Measurements from ENCODE around the gene AGPS.

AGPS gene

DNA sequence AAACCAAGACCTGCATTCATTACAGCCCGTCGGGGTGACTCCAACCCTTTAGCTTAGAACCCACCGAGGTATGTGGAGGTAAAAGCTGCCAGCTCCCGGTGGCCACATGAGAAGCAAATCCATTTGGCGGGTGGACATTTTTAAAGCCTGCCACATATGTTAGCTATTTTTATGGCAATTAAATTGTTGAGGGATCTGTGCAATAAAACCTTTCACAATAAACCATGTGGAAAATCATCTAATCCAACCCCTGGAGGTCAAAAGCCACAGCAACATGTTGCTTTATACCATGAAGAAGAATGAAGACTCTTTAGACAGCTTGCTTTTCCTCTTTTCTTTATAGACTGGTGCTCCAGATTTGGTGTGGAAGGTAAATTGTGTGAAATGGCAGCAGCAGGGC, 176.3 kb downstream of the AGPS start:
- TF ChIP-seq, protein P1, sequence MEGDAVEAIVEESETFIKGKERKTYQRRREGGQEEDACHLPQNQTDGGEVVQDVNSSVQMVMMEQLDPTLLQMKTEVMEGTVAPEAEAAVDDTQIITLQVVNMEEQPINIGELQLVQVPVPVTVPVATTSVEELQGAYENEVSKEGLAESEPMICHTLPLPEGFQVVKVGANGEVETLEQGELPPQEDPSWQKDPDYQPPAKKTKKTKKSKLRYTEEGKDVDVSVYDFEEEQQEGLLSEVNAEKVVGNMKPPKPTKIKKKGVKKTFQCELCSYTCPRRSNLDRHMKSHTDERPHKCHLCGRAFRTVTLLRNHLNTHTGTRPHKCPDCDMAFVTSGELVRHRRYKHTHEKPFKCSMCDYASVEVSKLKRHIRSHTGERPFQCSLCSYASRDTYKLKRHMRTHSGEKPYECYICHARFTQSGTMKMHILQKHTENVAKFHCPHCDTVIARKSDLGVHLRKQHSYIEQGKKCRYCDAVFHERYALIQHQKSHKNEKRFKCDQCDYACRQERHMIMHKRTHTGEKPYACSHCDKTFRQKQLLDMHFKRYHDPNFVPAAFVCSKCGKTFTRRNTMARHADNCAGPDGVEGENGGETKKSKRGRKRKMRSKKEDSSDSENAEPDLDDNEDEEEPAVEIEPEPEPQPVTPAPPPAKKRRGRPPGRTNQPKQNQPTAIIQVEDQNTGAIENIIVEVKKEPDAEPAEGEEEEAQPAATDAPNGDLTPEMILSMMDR (IDR thresholded peaks at IDR 0.05; ENCODE audit: control extremely low read depth, extremely low read depth, low read depth, missing control alignments) = no peak
- ChIA-PET CTCF (interaction anchor here (0.9 to 1.3 kb wide), 3 partner anchors 12 to 84 kb away, joined by 3 to 8 read pairs (median 4); no protein-coding TSS in a partner anchor), POLR2A (no interaction called here)
- no peak for DNase-seq (ENCODE audit: extremely low spot score)

DNA sequence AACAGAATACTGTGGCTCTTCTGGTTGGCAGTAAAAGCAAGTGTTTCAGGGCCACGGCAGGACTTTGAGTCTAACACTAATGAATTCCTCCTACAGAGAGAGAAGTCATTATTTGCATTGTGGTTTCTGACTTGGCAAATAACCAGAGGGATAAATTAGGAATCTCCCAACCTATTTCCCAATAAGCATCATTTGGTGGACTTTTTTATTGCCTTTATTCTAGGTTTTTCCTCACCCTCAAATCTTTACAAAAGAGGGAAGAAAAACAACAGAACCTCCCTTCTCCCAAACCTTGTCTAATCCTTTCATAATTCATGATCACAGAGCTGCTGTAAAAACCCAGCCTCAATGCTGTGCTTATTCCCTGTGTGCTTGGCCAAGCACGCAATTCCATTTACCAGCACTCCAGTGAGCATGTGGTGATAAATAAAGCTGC, 179.7 kb downstream of the AGPS start:
- CTCF ChIA-PET = no interaction called here
- POLR2A ChIA-PET = no interaction called here
- DNase-seq (ENCODE audit: extremely low spot score) = no peak
- TF ChIP-seq, protein P1 (IDR thresholded peaks at IDR 0.05; ENCODE audit: control extremely low read depth, extremely low read depth, low read depth, missing control alignments) = no peak

DNA sequence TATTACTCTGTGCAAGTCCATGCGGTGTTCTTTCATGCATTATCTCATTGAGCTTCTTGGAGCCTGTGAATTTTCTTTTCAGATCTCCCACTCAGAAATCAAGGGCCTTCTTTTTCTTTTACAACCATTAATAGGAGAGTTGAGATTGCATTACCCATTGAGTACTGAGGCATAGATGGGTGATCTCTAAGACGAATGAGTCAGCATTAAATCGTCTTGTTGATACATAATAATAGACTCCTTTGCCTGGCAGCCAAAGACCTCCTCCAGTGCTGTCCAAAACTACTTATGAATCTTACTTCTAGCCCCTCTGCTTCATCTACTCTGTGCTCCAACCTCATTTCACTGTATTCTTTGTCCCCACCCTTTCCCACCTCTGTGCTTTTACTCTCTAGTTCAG, 180.5 kb downstream of the AGPS start:
- no peak for DNase-seq (ENCODE audit: extremely low spot score)
- ChIA-PET CTCF (interaction anchor here (1.5 to 2.3 kb wide), 2 partner anchors 11 to 15 kb away, joined by 5 to 8 read pairs; no protein-coding TSS in a partner anchor), POLR2A (no interaction called here)
- TF ChIP-seq, protein P1 (IDR thresholded peaks at IDR 0.05; ENCODE audit: control extremely low read depth, extremely low read depth, low read depth, missing control alignments) = no peak

DNA sequence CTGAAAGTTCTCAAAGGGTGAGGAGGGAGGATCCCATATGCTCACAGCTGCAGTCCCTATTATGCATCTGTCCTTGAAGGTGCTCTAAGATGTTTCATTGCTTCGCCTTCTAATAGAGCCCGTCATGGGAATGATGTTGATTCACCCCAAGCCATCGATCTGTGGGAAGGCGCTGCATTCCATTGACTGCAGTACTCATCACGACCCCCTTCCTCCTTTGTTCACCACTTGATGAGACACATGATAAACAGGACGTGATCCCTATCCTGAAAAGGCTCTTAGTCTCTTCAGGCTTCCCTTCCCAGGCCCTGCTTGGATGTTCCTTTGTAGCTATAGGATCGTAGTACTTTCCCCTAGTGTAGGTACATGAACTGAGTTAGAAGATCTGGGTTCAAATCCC, 181.8 kb downstream of the AGPS start:
- POLR2A ChIA-PET = no interaction called here
- TF ChIP-seq, protein P1 (IDR thresholded peaks at IDR 0.05; ENCODE audit: control extremely low read depth, extremely low read depth, low read depth, missing control alignments) = no peak

DNA sequence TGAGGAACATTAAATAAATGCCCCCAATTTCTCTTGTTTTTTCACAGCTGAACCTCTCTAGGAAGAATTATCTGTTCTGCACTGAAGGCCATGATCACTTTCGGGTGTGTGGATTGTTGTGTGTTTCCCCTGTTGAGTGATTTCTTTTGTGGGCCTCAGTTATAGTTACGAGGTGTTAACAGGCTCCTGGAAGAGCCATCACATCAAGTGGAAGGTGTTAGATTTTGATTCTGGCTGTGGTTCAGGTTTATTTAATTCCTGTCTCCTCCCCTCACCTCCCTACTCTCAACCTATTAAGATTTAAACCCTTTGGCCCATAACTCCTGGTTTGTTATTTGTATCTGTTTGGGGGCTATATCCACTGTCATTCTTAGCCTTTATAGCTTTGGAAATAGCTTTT, 182.8 kb downstream of the AGPS start:
- POLR2A ChIA-PET = no interaction called here
- TF ChIP-seq, protein P1 (IDR thresholded peaks at IDR 0.05; ENCODE audit: control extremely low read depth, extremely low read depth, low read depth, missing control alignments) = no peak
- DNase-seq (ENCODE audit: extremely low spot score) = no peak
- CTCF ChIA-PET = interaction anchor here (1.2 to 2.3 kb wide), 2 partner anchors 9 to 10 kb away, joined by 3 to 8 read pairs; no protein-coding TSS in a partner anchor

More for the DNA sequence above, 181.8 kb downstream of the AGPS start:
- CTCF ChIA-PET = interaction anchor here (1.5 to 2.3 kb wide), 2 partner anchors 10 to 14 kb away, joined by 5 to 8 read pairs; no protein-coding TSS in a partner anchor
- no peak for DNase-seq (ENCODE audit: extremely low spot score)

DNA sequence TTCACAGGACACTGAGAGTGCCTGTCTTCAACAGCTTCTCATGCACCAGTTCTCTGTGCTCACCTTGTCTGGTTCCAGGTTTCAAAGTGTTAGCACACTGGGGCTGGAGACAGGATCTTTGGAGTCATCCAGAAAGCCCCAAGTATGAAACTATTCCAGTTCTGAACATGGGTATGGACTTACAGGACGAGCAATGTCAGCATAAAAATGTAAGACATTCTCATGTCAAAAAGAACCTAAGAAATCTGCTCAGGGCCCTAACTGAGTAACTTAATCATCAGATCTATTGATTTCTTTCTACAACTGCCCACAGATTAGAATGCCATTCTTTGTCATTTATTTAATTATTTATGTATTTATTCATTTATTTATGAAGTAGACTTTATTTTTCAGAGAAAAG, 184.5 kb downstream of the AGPS start:
- CTCF ChIA-PET = no interaction called here
- no peak for DNase-seq (ENCODE audit: extremely low spot score)
- POLR2A ChIA-PET = no interaction called here
- TF ChIP-seq, protein P1 (IDR thresholded peaks at IDR 0.05; ENCODE audit: control extremely low read depth, extremely low read depth, low read depth, missing control alignments) = no peak

Data from GM10248 (cell line).